ENCODE measurements around the gene EME1. TPM values are rescaled to one million over a fixed set of nuclear protein-coding genes. Genes with fewer than 3 reads are reported as not detected.

Gene EME1
- polyA plus RNA-seq, 1 experiment, result 5.9 TPM

GRCh38 chr17:50420419-50421112 is 47.5 kb downstream of the EME1 start:
- ChIA-PET CTCF (interaction anchor here (3.6 kb wide), 1 partner anchor 23 kb away, joined by 19 read pairs; the partner anchor contains the start of gene LRRC59), POLR2A (no interaction called here)
- H3K4me3 ChIP-seq (ENCODE audit: low read depth, low read length), result no peak overlapping the region
- no peak for TF ChIP-seq CTCF (IDR thresholded peaks at IDR 0.05; ENCODE audit: insufficient read depth, low read depth, low read length)
- H3K36me3 ChIP-seq (ENCODE audit: control insufficient read depth, insufficient read depth, low read length), result no peaks in the 10 kb centered on the region
- no peak for DNase-seq (ENCODE audit: low read depth)
- no peaks in the 10 kb centered on the region for H3K27me3 ChIP-seq (ENCODE audit: control insufficient read depth, insufficient read depth, low read length)

GRCh38 chr17:50421308-50422051 is 48.5 kb downstream of the EME1 start:
- CTCF ChIA-PET, result interaction anchor here (1.1 to 3.6 kb wide), 2 partner anchors 24 to 58 kb away, joined by 3 to 19 read pairs; partner anchors contain the start of gene LRRC59
- no peak for DNase-seq (ENCODE audit: low read depth)

GRCh38 chr17:50422738-50423137 is 49.7 kb downstream of the EME1 start:
- H3K4me3 ChIP-seq (ENCODE audit: low read depth, low read length), result no peak overlapping the region
- H3K27me3 ChIP-seq (ENCODE audit: control insufficient read depth, insufficient read depth, low read length), result no peaks in the 10 kb centered on the region
- ChIA-PET POLR2A (no interaction called here), CTCF (interaction anchor here (0.6 to 3.6 kb wide), 3 partner anchors 25 to 57 kb away, joined by 3 to 19 read pairs (median 3); partner anchors contain the start of gene LRRC59)
- no peak for DNase-seq (ENCODE audit: low read depth)
- H3K36me3 ChIP-seq (ENCODE audit: control insufficient read depth, insufficient read depth, low read length), result no peaks in the 10 kb centered on the region
- no peak for TF ChIP-seq CTCF (IDR thresholded peaks at IDR 0.05; ENCODE audit: insufficient read depth, low read depth, low read length)

More at GRCh38 chr17:50421308-50422051, 48.5 kb downstream of the EME1 start:
- POLR2A ChIA-PET, result no interaction called here
- TF ChIP-seq CTCF (IDR thresholded peaks at IDR 0.05; ENCODE audit: insufficient read depth, low read depth, low read length), result no peak
- H3K4me3 ChIP-seq (ENCODE audit: low read depth, low read length), result no peak overlapping the region
- H3K27me3 ChIP-seq (ENCODE audit: control insufficient read depth, insufficient read depth, low read length), result no peaks in the 10 kb centered on the region
- H3K36me3 ChIP-seq (ENCODE audit: control insufficient read depth, insufficient read depth, low read length), result no peaks in the 10 kb centered on the region

- Histone ChIP-seq H3K36me3 (ENCODE audit: control insufficient read depth, insufficient read depth, low read length) (no peaks in the 10 kb centered on the region), H3K27me3 (ENCODE audit: control insufficient read depth, insufficient read depth, low read length) (no peaks in the 10 kb centered on the region), H3K4me3 (ENCODE audit: low read depth, low read length) (no peak overlapping the region)
- CTCF ChIA-PET, result interaction anchor here (1.0 to 1.1 kb wide), 2 partner anchors 26 to 59 kb away, joined by 3 read pairs; partner anchors contain the start of gene LRRC59
- DNase-seq (ENCODE audit: low read depth), result peak; percentile 44
- TF ChIP-seq CTCF (IDR thresholded peaks at IDR 0.05; ENCODE audit: insufficient read depth, low read depth, low read length), result no peak
- POLR2A ChIA-PET, result no interaction called here
Measured at GRCh38 chr17:50423553-50424159, 50.6 kb downstream of the EME1 start.

Data from BJ (cell line).